ENCODE measurements around the gene RTEL1. TPM values are rescaled to one million over a fixed set of nuclear protein-coding genes. Genes with fewer than 3 reads are reported as not detected.

Gene RTEL1
- total RNA-seq, 1 experiment from 2014 or later, result 43.0 TPM

DNA sequence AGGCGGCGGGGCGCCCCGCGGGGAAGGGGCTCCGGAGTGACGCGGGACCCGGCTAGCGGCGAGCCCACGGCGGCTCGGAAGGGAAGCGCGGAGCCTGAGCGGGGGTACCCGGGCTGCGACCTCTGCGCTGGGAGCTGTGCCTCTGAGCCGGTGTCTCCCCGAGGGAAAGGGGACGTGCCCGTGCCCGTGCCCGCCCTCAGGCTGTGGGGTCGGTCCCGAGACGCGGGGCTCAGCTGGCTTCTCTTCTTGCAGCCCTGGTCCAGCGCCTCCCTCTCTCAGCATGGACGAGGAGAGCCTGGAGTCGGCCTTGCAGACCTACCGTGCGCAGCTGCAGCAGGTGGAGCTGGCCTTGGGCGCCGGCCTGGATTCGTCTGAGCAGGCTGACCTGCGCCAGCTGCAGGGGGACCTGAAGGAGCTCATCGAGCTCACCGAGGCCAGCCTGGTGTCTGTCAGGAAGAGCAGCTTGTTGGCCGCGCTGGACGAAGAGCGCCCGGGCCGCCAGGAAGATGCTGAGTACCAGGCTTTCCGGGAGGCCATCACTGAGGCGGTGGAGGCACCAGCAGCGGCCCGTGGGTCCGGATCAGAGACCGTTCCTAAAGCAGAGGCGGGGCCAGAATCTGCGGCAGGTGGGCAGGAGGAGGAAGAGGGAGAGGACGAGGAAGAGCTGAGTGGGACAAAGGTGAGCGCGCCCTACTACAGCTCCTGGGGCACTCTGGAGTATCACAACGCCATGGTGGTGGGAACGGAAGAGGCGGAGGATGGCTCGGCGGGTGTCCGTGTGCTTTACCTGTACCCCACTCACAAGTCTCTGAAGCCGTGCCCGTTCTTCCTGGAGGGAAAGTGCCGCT, 50.4 kb downstream of the RTEL1 start:
- TSS peak; percentile 44 for BruUV-seq (replicated peaks)
- Histone ChIP-seq H3K27me3 (ENCODE audit: low read length) (no peaks in the 10 kb centered on the region), H3K9me2 (replicated peaks; ENCODE audit: low read length) (no peaks in the 10 kb centered on the region), H3K4me3 (ENCODE audit: low read length) (peak overlapping the region; percentile 91), H3K36me3 (ENCODE audit: low read depth, low read length) (peaks cover 59% of the 10 kb centered on the region), H2AFZ (ENCODE audit: low read length) (peak overlapping the region; percentile 27; the same call in 1 of the 2 replicates), H3F3A (ENCODE audit: low read length, unreplicated experiment) (no peaks in the 10 kb centered on the region), H3K4me1 (ENCODE audit: insufficient read depth, low read length) (peaks cover 18% of the 10 kb centered on the region), H3K9ac (ENCODE audit: low read length) (peak overlapping the region; percentile 95), H3K27ac (ENCODE audit: low read length) (0 out of 2 replicates have a peak overlapping the region, but pooled peaks have one; percentile 47), H3K9me3 (ENCODE audit: low read length) (no peaks in the 10 kb centered on the region), H3K79me2 (ENCODE audit: low read length) (peaks cover 89% of the 10 kb centered on the region), H3K4me2 (ENCODE audit: low read length) (peak overlapping the region; percentile 89), H4K20me1 (ENCODE audit: low read length) (no peaks in the 10 kb centered on the region)
- CTCF ChIA-PET, result interaction anchor here (0.6 to 1.1 kb wide), 3 partner anchors 33 to 375 kb away, joined by 3 read pairs; no protein-coding TSS in a partner anchor
- POLR2A ChIA-PET (ENCODE audit: unreplicated experiment), result interaction anchor here (0.6 to 0.7 kb wide), 4 partner anchors 10 to 82 kb away, joined by 3 to 9 read pairs (median 4); partner anchors contain the start of genes GMEB2 and LIME1
- ATAC-seq (peak; percentile 11), DNase-seq (no peak)
- TF ChIP-seq, protein P1, sequence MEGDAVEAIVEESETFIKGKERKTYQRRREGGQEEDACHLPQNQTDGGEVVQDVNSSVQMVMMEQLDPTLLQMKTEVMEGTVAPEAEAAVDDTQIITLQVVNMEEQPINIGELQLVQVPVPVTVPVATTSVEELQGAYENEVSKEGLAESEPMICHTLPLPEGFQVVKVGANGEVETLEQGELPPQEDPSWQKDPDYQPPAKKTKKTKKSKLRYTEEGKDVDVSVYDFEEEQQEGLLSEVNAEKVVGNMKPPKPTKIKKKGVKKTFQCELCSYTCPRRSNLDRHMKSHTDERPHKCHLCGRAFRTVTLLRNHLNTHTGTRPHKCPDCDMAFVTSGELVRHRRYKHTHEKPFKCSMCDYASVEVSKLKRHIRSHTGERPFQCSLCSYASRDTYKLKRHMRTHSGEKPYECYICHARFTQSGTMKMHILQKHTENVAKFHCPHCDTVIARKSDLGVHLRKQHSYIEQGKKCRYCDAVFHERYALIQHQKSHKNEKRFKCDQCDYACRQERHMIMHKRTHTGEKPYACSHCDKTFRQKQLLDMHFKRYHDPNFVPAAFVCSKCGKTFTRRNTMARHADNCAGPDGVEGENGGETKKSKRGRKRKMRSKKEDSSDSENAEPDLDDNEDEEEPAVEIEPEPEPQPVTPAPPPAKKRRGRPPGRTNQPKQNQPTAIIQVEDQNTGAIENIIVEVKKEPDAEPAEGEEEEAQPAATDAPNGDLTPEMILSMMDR (conservative IDR thresholded peaks at IDR 0.05; ENCODE audit: low read depth, low read length), result no peak
- no peak for TF ChIP-seq EZH2 (IDR thresholded peaks at IDR 0.05; ENCODE audit: low read length, unreplicated experiment)
- TF ChIP-seq EZH2phosphoT487 (IDR thresholded peaks at IDR 0.05; ENCODE audit: borderline replicate concordance, low read length), result no peak
- intact Hi-C loops (cut with micrococcal nuclease), result loop anchor here (5.0 kb wide), 1 partner anchor 74 kb away; no protein-coding TSS in a partner anchor

DNA sequence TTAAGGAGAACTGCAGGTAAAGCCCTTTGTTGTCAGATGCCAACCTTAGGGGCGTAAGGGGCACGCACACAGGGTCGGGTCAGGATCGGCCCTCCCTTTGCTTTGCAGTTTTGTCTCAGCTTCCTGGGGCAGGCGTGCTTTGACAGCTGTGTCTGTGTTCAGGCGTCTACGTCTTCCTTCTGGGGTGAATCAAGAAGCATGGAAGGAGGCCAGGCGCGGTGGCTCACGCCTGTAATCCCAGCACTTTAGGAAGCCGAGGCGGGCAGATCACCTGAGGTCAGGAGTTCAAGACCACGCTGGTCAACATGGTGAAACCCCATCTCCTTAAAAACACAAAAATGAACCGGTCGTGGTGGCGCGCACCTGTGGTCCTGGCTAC, 51.0 kb downstream of the RTEL1 start:
- H3K27me3 ChIP-seq (ENCODE audit: low read length), result no peaks in the 10 kb centered on the region

More for the DNA sequence above, 51.0 kb downstream of the RTEL1 start:
- peaks cover 93% of the 10 kb centered on the region for H3K79me2 ChIP-seq (ENCODE audit: low read length)
- no peak for ATAC-seq
- no peak for DNase-seq
- no TSS peak for BruUV-seq (replicated peaks)
- no peak overlapping the region for H3K27ac ChIP-seq (ENCODE audit: low read length)
- H3F3A ChIP-seq (ENCODE audit: low read length, unreplicated experiment), result no peaks in the 10 kb centered on the region
- H3K4me3 ChIP-seq (ENCODE audit: low read length), result peak overlapping the region; percentile 91
- ChIA-PET CTCF (no interaction called here), POLR2A (ENCODE audit: unreplicated experiment) (no interaction called here)
- no peak overlapping the region; the same call in 1 of the 2 replicates for H3K9ac ChIP-seq (ENCODE audit: low read length)
- H3K9me2 ChIP-seq (replicated peaks; ENCODE audit: low read length), result no peaks in the 10 kb centered on the region
- H3K9me3 ChIP-seq (ENCODE audit: low read length), result no peaks in the 10 kb centered on the region
- H3K36me3 ChIP-seq (ENCODE audit: low read depth, low read length), result peaks cover 60% of the 10 kb centered on the region
- peak overlapping the region; percentile 89 for H3K4me2 ChIP-seq (ENCODE audit: low read length)
- no peak overlapping the region for H2AFZ ChIP-seq (ENCODE audit: low read length)
- intact Hi-C loops (cut with micrococcal nuclease), result loop anchor here (5.0 kb wide), 1 partner anchor 73 kb away; no protein-coding TSS in a partner anchor
- no peak for TF ChIP-seq EZH2phosphoT487 (IDR thresholded peaks at IDR 0.05; ENCODE audit: borderline replicate concordance, low read length)
- TF ChIP-seq EZH2 (IDR thresholded peaks at IDR 0.05; ENCODE audit: low read length, unreplicated experiment), result no peak
- TF ChIP-seq, protein P1 (conservative IDR thresholded peaks at IDR 0.05; ENCODE audit: low read depth, low read length), result no peak
- peaks cover 18% of the 10 kb centered on the region for H3K4me1 ChIP-seq (ENCODE audit: insufficient read depth, low read length)
- no peaks in the 10 kb centered on the region for H4K20me1 ChIP-seq (ENCODE audit: low read length)
